ENCODE data around the gene CYP19A1.

The CYP19A1 gene

DNA sequence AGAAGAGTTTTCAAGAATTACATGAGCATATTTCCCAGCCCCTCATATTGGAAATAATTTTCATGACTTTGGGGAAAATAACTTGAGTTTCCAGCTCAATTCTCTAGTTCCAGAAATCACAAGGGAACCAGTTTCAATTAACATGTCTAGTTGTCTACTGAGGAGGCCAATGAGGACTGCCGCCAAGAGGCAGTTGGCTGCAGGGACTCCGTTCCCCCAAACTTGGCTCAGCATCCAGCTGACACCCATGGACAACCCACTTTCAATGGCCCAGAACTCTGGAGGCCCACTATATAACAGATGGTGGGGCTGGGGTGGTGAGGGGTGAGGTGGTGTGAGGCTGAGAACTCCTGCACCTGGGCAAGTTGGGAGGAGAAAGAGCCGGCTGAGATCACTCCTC lies 157.2 kb downstream of the CYP19A1 start:
- DNase-seq, result no peak

DNA sequence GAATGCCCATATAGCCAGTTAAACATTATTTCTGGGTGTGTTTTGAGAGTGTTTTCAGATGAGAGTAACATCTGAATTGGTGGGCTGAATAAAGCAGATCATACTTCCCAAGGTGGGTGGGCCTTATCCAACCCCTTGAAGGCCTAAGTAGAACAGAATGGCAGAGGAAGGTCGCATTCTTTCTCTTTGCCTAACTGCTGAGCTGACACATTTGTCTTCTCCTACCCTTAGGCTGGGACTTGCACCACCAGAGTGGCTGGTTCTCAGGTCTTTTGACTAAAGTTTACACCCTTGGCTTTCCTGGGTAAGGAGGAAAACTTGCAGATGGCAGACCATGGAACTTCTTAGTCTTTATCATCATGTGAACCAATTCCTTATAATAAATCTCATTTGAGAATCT lies 157.9 kb downstream of the CYP19A1 start:
- DNase-seq, result no peak

DNA sequence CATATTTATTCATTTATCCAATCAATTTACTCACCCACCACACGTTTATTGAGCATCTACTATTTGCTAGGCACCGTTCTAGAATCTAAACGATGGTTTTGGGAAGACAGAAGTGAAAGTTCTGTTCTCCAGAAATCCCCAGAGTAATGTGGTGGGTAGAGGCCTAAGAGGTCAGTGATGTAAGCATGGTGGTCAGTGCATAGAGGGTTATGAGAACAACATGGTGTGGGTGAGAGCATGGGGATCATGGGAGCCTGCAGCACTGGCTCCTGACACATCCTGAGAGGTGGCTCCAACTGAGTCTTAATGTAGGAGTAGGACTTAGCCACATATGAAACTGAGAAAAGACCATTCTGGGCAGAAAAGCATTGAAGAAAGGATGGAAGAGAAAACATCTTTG lies 158.4 kb downstream of the CYP19A1 start:
- DNase-seq, result peak; percentile 55 to 86 (median 76)

DNA sequence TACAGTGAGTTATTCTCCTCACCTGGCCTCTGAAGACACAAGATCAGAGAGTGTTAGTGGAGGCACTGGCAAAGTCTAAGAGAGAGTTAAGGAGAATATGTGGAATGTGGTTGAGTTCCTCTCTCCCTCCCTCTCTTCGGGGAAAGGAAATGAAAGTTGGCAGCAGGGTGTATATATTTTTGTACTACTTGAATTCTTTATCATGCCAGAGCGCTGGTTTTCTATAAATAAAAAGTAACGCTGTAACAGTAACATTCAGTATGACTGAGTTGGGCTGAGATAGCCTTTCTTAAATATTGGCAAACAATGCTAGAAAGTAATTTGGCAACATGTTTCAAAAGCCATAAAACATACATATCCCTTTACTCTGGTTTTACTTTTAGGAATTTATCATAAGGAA lies 166.2 kb downstream of the CYP19A1 start:
- DNase-seq, result peak in 1 of 4 experiments; percentile 46

DNA sequence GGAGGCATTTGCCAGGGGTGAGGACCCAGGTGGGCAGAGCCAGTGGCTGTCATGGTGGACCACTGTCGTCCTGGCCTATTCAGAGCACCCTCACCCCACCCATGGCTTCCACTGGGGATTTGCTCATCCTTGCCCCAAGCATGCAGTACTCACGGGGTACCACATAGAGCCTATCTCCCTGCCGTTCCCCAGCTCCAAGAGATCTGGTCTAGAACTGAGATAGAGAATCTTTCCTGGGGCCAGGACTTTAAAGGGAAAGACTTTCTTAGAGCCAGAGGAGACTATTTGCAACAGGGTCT lies 166.8 kb downstream of the CYP19A1 start:
- no peak for DNase-seq

DNA sequence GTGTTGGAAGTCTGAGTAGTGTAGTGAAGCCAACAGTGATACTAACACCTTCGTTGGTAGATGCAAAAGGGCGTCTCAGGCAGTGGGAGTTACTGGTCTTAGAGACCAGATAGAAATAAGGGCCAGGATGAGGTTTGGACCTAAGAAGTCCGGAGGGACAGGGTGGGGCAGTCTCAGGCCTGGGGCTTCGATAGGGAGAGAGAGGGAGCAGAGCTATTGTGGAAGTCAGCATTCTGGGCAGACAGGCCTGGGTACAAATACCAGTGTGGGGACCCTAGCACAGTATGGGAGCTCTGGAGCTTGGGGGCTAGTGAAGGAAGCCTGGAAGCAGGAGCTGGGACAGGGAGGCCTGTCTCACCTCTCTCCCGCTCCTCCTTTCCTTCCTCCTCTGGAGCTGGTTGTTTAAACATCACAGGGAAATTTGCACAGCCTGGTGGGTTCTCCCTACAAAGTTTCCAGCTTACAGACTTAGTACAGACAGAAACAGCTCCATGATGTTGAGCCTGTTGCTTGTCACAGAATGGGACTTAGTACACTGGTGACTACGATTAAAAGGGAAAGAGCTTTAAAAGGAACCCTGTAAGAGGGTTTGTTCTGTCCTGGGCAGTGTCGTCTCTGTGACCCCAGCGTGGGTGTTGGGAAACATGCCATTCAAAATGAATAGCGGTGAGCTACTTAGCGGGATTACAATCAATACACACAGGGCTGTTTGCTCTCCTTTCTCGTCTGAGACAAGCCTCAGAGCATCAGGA lies 167.3 kb downstream of the CYP19A1 start:
- no peak for DNase-seq

DNA sequence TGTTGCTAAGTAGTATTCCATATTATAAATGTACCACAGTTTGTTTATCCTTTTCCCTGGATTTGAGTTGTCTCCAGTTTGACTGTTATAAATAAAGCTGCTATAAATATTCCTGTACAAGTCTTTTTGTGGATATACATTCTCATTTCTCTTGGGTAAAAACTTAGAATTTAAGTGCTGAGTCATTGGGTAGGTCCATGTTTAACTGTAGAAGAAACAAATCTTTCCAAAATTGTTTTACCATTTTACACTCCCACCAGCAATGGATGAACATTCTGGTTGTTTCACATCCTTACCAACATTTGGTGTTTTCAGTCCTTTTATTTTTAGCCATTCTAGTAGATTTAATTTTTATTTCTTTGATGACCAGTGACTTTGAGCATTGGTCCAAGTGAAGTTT lies 169.7 kb downstream of the CYP19A1 start:
- no peak for DNase-seq

DNA sequence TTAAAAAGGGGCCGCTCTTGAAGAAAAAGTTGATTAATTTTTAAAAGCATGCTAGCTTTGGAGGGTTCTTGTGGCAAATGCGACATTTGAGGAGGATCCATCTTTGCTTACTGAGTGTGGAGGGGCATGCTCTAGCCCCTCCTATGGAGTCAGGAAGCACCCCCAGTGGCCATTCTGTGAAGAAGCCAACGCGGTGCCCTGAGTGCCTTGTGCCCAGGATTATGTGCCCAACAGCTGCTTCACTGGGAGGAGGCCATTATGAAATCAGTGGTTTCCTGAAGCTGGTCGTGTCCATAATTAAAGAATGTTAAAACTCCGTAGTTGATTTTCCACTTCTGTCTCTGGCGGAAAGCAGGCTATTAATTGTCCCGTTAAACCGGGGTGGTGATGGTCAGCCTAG lies 174.6 kb downstream of the CYP19A1 start:
- peak in 2 of 4 experiments; percentile 34 to 43 for DNase-seq

DNA sequence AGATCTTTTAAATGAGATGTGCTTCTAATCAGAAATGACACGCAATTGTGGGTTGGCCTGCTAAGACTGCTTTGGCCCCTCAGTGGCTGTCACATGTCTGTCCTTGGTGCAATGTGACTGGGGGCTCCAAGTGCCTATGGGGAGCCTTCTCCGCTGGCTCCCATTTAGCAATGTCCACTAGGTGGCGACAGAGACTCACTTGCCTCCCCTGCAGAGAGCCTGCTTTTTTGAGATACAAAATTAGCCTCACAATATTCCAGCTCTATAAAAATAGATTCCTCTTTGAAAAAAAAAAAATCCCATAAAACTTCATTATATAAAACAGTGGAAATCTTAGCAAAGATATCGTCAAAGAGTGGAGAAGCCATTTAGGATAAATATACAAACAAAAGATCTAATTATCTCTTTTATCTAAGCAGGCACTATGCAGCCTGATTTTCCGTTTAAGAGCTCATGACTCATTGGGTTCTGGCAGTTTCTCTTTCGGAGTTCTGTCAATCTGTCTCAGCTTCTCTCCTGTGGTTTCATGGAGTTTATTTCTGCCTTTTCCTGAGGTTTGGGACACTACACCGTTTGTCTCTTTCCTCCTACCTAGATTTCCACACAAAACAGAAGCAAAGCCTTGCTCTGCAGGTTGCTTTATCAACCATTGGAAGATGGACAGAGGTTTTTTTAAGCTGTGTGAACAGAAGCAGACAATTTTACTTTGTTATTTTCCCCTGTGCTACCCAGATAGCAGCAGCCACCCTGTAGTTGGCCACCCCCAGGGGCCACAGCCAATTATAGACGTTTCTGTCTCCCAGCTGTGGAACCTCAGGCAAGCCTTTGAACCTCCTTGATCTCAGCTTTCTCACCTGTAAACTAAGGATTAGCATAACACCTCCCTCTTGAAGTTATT lies 175.3 kb downstream of the CYP19A1 start:
- DNase-seq, result peak; percentile 82 to 89 (median 87)

DNA sequence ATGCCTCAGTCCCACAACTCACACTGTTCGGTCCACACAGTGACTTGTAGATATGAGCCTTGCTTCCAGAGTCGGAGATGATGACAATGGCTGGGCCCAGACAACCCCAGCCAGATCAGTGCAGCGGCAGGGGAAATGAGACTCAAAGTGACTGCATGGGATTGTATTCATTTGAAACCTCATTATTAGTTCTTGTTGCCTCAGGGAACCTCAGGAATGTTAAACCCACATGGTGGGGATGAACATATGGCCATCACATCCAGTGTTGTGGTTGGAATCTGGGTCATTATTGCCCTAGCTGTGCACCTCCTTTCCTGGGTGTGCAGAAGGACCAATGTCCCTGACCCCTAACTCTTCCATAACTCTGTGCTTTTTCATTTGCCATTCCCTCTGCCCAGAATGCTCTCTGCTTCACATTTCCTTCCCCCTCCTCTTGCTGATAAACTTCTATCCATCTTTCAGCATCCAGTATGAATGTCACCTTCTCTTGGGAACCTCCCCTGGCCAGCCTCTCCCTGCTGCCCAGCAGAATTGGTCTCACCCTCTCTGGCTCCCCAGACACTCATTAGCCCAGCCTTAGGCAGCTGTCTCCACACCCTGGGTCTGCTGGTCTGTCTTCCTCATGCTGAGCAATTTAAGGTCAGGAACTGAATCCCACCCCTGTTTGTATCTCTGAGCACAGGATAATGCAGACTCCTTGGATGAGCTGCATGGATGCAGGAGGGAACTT lies 176.7 kb downstream of the CYP19A1 start:
- no peak for DNase-seq

DNA sequence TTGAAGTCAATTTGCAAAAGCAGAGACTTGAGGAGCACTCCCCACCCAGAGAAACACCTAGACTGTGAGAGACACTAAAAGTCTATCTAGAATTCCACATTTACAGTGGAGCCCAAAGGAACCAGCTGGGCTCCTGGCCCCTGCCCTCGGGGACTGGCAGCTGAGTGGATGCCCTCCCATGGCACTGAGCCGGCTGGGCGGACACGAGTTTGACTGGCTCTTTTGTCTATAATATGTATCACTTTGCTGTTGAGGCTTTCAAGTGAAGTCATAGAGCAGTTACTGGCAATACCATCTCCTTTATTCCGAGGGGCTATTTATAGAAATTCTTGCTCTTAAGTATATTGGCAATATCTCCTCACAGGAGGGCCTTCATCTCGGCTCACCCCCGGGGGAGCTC lies 177.9 kb downstream of the CYP19A1 start:
- DNase-seq, result no peak

All from suppressor macrophage (primary cell).